Loucy (cell line): Measurements from ENCODE around the gene FABP7.

Source experiments
- CTCF ChIP-seq: fragments of 200-600 bp; sonication (generic); conservative IDR thresholded peaks from 2 replicates; pipeline ENCODE4 v1.5.1; 2014; ENCODE audit warnings: mild to moderate bottlenecking, antibody characterized with exemption, low read length
- EZH2phosphoT487 ChIP-seq: fragments of 200-600 bp; IDR thresholded peaks from 2 replicates; pipeline ENCODE4 v1.6.1; 2018; ENCODE audit warnings: antibody characterized with exemption, mild to moderate bottlenecking, moderate library complexity, borderline replicate concordance

- TF ChIP-seq CTCF, result no peak
- no peak for TF ChIP-seq EZH2phosphoT487
These were observed 23.6 kb upstream of the FABP7 start for GRCh38 chr6:122755901-122756300.
